Endodermal cell (in vitro differentiated cells): ENCODE measurements around the gene SMURF1. TPM values are rescaled to one million over a fixed set of nuclear protein-coding genes. Genes with fewer than 3 reads are reported as not detected.

Source experiments
- DNase-seq: peaks from one replicate; pipeline ENCODE4 v3.0.0-alpha.2; 2017
- H3K27ac ChIP-seq: 2 replicates; pipeline ENCODE4 v1.5.1; 2013; ENCODE audit warnings: mild to moderate bottlenecking, low read depth, low read length, moderate library complexity
- H3K27me3 ChIP-seq: 2 replicates; pipeline ENCODE4 v1.6.1; 2013; ENCODE audit warnings: mild to moderate bottlenecking, low read length, moderate library complexity; ENCODE audit not compliant: insufficient read depth, control insufficient read depth, poor library complexity, severe bottlenecking
- H3K36me3 ChIP-seq: 2 replicates; pipeline ENCODE4 v1.7.0; 2013; ENCODE audit warnings: mild to moderate bottlenecking, low read length, moderate library complexity; ENCODE audit not compliant: control insufficient read depth, insufficient read depth
- H3K4me1 ChIP-seq: one replicate; pipeline ENCODE4 v1.7.0; 2013; ENCODE audit warnings: low read length; ENCODE audit not compliant: control insufficient read depth, insufficient read depth
- H3K4me3 ChIP-seq: 2 replicates; pipeline ENCODE4 v1.5.1; 2013; ENCODE audit warnings: mild to moderate bottlenecking, low read length, moderate library complexity
- H3K9ac ChIP-seq: 2 replicates; pipeline ENCODE4 v1.6.1; 2013; ENCODE audit warnings: mild to moderate bottlenecking, low read length, moderate library complexity; ENCODE audit not compliant: poor library complexity, severe bottlenecking; ENCODE audit errors: extremely low read depth
- H3K9me3 ChIP-seq: 2 replicates; pipeline ENCODE4 v1.6.1; 2013; ENCODE audit warnings: mild to moderate bottlenecking, low read length, moderate library complexity; ENCODE audit not compliant: control insufficient read depth
- H3K27ac Mint-ChIP-seq: 2 replicates; pipeline ENCODE4 v1.8.0; 2020; ENCODE audit warnings: mixed read lengths
- H3K27me3 Mint-ChIP-seq: 2 replicates; pipeline ENCODE4 v1.8.0; 2021; ENCODE audit warnings: mild to moderate bottlenecking, mixed read lengths; ENCODE audit not compliant: insufficient read depth
- H3K36me3 Mint-ChIP-seq: 2 replicates; pipeline ENCODE4 v1.8.0; 2020; ENCODE audit warnings: low read depth, mixed read lengths
- H3K4me1 Mint-ChIP-seq: 2 replicates; pipeline ENCODE4 v1.8.0; 2020; ENCODE audit warnings: mixed read lengths
- H3K4me3 Mint-ChIP-seq: 2 replicates; pipeline ENCODE4 v1.8.0; 2020; ENCODE audit warnings: mild to moderate bottlenecking, moderate library complexity, mixed read lengths
- H3K9me3 Mint-ChIP-seq: 2 replicates; pipeline ENCODE4 v1.8.0; 2020; ENCODE audit warnings: mild to moderate bottlenecking, mixed read lengths
- CTCF ChIP-seq: fragments of 200-600 bp; sonication (generic); conservative IDR thresholded peaks from 2 replicates; pipeline ENCODE4 v1.5.0; 2021; ENCODE audit warnings: antibody characterized with exemption, mild to moderate bottlenecking
- WGBS, 2 experiments: methylation state at CpG; one replicate each; pipeline versions ENCODE4 v1.1.5 to v1.1.7; 2013; ENCODE audit warnings: missing lambda C conversion rate in 2 of 2, mixed read lengths in 1 of 2; ENCODE audit not compliant: insufficient coverage in 1 of 2, insufficient read length in 1 of 2; 5-methylcytosine and 5-hydroxymethylcytosine counted together
- total RNA-seq, 2 donors: library from RNA; stranded (reverse); fragmentation: NEBNext Ultra II Directional in 1 of 2; extraction: Animal tissue kit (Norgen Biotek cat#: 25700) in 1 of 2; gene quantifications; 2 replicates in 1 of 2; 3 replicates in 1 of 2; pipeline ENCODE4 v1.2.1, GENCODE V29; 2021

Gene SMURF1
- total RNA-seq, 2 donors from 2014 or later = 31.6 to 38.1 TPM

- TF ChIP-seq CTCF = no peak
- DNase-seq = no peak
- H3K9me3 ChIP-seq = peaks cover 35% of the 10 kb centered on the region
- no peak overlapping the region for H3K4me3 ChIP-seq
- no peaks in the 10 kb centered on the region for H3K4me1 ChIP-seq
- no peak overlapping the region for H3K27ac Mint-ChIP-seq
- WGBS, 2 experiments = 94 to 95% methylated on average over 2 of the region's 2 CpGs
- H3K36me3 ChIP-seq = peaks cover 17% of the 10 kb centered on the region
- H3K36me3 Mint-ChIP-seq = peaks cover 34% of the 10 kb centered on the region
- no peaks in the 10 kb centered on the region for H3K27me3 ChIP-seq
- H3K27me3 Mint-ChIP-seq = no peaks in the 10 kb centered on the region
- H3K9me3 Mint-ChIP-seq = peaks cover 16% of the 10 kb centered on the region
- no peak overlapping the region for H3K27ac ChIP-seq
- H3K4me3 Mint-ChIP-seq = no peak overlapping the region
- H3K9ac ChIP-seq = no peak overlapping the region
- peaks cover 10% of the 10 kb centered on the region for H3K4me1 Mint-ChIP-seq
Measured at GRCh38 chr7:99120501-99120900, 23.4 kb downstream of the SMURF1 start.

- peaks cover 39% of the 10 kb centered on the region for H3K9me3 ChIP-seq
- no peak overlapping the region for H3K27ac ChIP-seq
- no peak overlapping the region for H3K9ac ChIP-seq
- H3K36me3 ChIP-seq = peaks cover 17% of the 10 kb centered on the region
- H3K36me3 Mint-ChIP-seq = peaks cover 39% of the 10 kb centered on the region
- DNase-seq = no peak
- H3K27me3 ChIP-seq = no peaks in the 10 kb centered on the region
- H3K4me1 Mint-ChIP-seq = peaks cover 8% of the 10 kb centered on the region
- peaks cover 16% of the 10 kb centered on the region for H3K9me3 Mint-ChIP-seq
- H3K4me3 Mint-ChIP-seq = no peak overlapping the region
- no peaks in the 10 kb centered on the region for H3K4me1 ChIP-seq
- no peak for TF ChIP-seq CTCF
- 93 to 100% methylated on average over 1 to 2 of the region's 2 CpGs for WGBS, 2 experiments
- no peak overlapping the region for H3K4me3 ChIP-seq
- H3K27ac Mint-ChIP-seq = no peak overlapping the region
- H3K27me3 Mint-ChIP-seq = no peaks in the 10 kb centered on the region
Measured at GRCh38 chr7:99118077-99118476, 25.8 kb downstream of the SMURF1 start.

DNA sequence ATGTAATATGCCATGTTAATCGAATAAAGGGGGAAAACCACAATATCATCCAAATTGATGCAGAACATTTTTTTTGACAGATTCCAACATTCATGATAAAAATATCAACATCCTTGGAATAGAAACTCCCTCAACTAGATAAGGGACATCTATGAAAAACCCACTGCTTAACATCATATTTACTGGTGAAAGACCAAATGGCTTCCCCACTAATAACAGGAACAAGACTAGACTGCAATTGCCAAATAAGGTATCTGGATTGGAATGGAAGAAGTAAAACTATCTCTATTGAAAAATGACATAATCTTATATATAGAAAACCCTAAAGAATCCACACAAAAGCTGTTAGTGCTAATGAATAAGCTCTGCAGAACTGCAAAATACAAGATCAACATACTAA, 27.8 kb downstream of the SMURF1 start:
- Histone ChIP-seq H3K9ac (no peak overlapping the region), H3K4me3 (no peak overlapping the region), H3K9me3 (peaks cover 39% of the 10 kb centered on the region), H3K27me3 (no peaks in the 10 kb centered on the region), H3K36me3 (peaks cover 17% of the 10 kb centered on the region), H3K27ac (no peak overlapping the region), H3K4me1 (no peaks in the 10 kb centered on the region)
- H3K4me3 Mint-ChIP-seq = no peak overlapping the region
- peaks cover 15% of the 10 kb centered on the region for H3K4me1 Mint-ChIP-seq
- no peak overlapping the region for H3K27ac Mint-ChIP-seq
- H3K27me3 Mint-ChIP-seq = no peaks in the 10 kb centered on the region
- 95 to 100% methylated on average over 1 of the region's 1 CpG for WGBS, 2 experiments
- no peak for DNase-seq
- peaks cover 41% of the 10 kb centered on the region for H3K36me3 Mint-ChIP-seq
- no peak for TF ChIP-seq CTCF
- H3K9me3 Mint-ChIP-seq = peaks cover 16% of the 10 kb centered on the region
